ENCODE measurements around the gene ZNF749. TPM values are rescaled to one million over a fixed set of nuclear protein-coding genes. Genes with fewer than 3 reads are reported as not detected.

Gene ZNF749
- polyA plus RNA-seq, 1 of the 3 experiments (the other 2 are of a cell fraction) = 14.9 TPM

DNA sequence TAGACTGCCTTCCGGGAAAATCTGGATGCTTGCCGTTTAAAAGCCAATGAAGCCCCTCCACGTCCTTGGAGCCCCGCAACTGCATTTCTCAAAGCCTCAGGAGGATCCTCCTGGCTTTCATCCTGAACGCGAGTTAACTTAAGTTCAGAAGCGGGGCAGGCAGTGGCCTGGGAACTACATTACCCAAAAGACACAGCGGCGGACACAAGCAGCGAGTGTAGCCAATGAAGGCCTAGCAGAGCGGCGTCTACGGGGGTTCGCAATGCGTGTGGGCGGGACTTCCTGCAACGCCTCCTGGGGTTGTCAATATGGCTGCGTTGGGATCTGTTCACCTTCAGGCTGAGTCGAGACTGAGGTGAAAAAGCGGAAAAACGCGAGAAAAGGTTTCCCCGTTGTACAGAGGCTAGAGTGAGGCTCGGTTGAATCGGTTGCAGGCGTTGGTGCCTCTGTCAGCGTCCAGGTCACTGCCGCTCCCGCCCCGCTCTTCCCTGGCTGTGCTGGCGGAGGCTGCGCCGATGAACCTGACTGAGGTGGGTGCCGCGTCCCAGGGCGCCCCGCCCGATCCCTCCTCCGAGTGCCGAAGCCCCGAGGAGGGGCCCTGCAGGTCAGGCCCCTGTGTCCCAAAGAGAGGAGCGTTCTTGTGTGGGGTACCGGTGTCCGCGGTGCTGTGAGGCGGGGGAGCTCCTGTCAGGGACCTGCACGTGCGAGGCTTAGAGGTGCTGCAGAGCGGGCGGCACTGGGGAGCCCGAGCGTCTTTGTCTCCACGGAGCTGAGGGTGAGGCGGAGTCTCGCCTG lies 24.1 kb upstream of the ZNF749 start, which contains the start of gene ZNF17 (continued):
- no peak for TF ChIP-seq TCF12 (IDR thresholded peaks at IDR 0.05)
- peak; percentile 84 for TF ChIP-seq MXI1 (IDR thresholded peaks at IDR 0.05; ENCODE audit: low read depth, low read length)
- no peak for TF ChIP-seq EZH2phosphoT487 (IDR thresholded peaks at IDR 0.05; ENCODE audit: borderline replicate concordance, low read depth)
- no peak; the same call in 1 of the 2 replicates for TF ChIP-seq POLR2AphosphoS5 (IDR thresholded peaks at IDR 0.05; ENCODE audit: low read depth, low read length)
- TF ChIP-seq ELF1 (IDR thresholded peaks at IDR 0.05) = peak; percentile 43; the same call in 1 of the 2 replicates
- peak; percentile 70; the same call in 1 of the 2 replicates for TF ChIP-seq TAF1 (IDR thresholded peaks at IDR 0.05; ENCODE audit: borderline replicate concordance, low read depth, low read length)
- TF ChIP-seq YY1 (IDR thresholded peaks at IDR 0.05; ENCODE audit: low read depth) = peak; percentile 96
- TF ChIP-seq, protein P1, sequence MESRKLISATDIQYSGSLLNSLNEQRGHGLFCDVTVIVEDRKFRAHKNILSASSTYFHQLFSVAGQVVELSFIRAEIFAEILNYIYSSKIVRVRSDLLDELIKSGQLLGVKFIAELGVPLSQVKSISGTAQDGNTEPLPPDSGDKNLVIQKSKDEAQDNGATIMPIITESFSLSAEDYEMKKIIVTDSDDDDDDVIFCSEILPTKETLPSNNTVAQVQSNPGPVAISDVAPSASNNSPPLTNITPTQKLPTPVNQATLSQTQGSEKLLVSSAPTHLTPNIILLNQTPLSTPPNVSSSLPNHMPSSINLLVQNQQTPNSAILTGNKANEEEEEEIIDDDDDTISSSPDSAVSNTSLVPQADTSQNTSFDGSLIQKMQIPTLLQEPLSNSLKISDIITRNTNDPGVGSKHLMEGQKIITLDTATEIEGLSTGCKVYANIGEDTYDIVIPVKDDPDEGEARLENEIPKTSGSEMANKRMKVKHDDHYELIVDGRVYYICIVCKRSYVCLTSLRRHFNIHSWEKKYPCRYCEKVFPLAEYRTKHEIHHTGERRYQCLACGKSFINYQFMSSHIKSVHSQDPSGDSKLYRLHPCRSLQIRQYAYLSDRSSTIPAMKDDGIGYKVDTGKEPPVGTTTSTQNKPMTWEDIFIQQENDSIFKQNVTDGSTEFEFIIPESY (IDR thresholded peaks at IDR 0.05; ENCODE audit: borderline replicate concordance, low read depth) = peak; percentile 64; the same call in 1 of the 2 replicates
- TF ChIP-seq, protein P2, sequence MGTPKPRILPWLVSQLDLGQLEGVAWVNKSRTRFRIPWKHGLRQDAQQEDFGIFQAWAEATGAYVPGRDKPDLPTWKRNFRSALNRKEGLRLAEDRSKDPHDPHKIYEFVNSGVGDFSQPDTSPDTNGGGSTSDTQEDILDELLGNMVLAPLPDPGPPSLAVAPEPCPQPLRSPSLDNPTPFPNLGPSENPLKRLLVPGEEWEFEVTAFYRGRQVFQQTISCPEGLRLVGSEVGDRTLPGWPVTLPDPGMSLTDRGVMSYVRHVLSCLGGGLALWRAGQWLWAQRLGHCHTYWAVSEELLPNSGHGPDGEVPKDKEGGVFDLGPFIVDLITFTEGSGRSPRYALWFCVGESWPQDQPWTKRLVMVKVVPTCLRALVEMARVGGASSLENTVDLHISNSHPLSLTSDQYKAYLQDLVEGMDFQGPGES (IDR thresholded peaks at IDR 0.05; ENCODE audit: low read depth, low read length) = peak; percentile 59; the same call in 1 of the 2 replicates

DNA sequence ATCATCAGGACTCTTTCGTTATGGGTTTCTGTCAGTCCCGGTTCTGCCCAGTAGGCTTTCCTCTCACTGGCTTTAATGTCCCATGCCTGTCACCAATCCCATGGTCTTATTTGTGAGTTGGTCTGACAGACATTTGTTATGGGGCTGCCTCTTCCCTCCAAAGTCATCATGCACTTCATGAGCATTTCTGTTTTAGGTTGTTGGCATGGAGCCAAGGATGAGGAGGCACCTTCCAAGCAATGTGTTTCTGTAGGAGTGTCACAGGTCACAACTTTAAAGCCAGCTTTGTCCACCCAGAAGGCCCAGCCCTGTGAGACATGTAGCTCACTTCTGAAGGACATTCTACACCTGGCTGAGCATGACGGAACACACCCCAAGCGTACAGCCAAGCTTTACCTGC lies 15.7 kb upstream of the ZNF749 start:
- H3K4me3 ChIP-seq (ENCODE audit: low read depth in 2 of 2, low read length in 1 of 2) = no peak overlapping the region
- DNase-seq = no peak
- H3K9me2 ChIP-seq = no peaks in the 10 kb centered on the region
- no peak overlapping the region for H3K9ac ChIP-seq
- H2AFZ ChIP-seq (ENCODE audit: low read depth) = no peak overlapping the region
- TF ChIP-seq, protein P1 (IDR thresholded peaks at IDR 0.05; ENCODE audit: borderline replicate concordance, low read depth) = no peak
- TF ChIP-seq CHD2 (IDR thresholded peaks at IDR 0.05; ENCODE audit: low read length, partially characterized antibody) = no peak
- no peak for TF ChIP-seq POLR2AphosphoS5 (IDR thresholded peaks at IDR 0.05; ENCODE audit: low read depth, low read length)
- TF ChIP-seq GATA2 (CRISPR knock-in tag; IDR thresholded peaks at IDR 0.05) = no peak
- TF ChIP-seq, protein P3, sequence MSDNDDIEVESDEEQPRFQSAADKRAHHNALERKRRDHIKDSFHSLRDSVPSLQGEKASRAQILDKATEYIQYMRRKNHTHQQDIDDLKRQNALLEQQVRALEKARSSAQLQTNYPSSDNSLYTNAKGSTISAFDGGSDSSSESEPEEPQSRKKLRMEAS (IDR thresholded peaks at IDR 0.05; ENCODE audit: low read depth) = no peak
- no peak for TF ChIP-seq GABPA (IDR thresholded peaks at IDR 0.05; ENCODE audit: low read depth)
- no peak for TF ChIP-seq MEF2A (IDR thresholded peaks at IDR 0.05; ENCODE audit: borderline replicate concordance, low read depth)
- no peak for TF ChIP-seq TCF12 (IDR thresholded peaks at IDR 0.05)
- TF ChIP-seq FOXJ3 (CRISPR knock-in tag; IDR thresholded peaks at IDR 0.05) = no peak
- no peaks in the 10 kb centered on the region for H3K4me1 ChIP-seq (ENCODE audit: control insufficient read depth in 1 of 2, insufficient read depth in 2 of 2, low read depth in 1 of 2, low read length in 1 of 2)
- no peaks in the 10 kb centered on the region for H3K27me3 ChIP-seq (ENCODE audit: insufficient read depth)
- H3K36me3 ChIP-seq (replicated peaks in 1 of 2; ENCODE audit: control insufficient read depth in 1 of 2, insufficient read depth in 2 of 2, low read length in 1 of 2) = peaks cover 21 to 51% of the 10 kb centered on the region in 2 experiments
- H3K27ac ChIP-seq (ENCODE audit: low read depth in 2 of 2, low read length in 1 of 2) = no peak overlapping the region
- ChIA-PET CTCF (interaction anchor here (0.9 to 1.2 kb wide), 2 partner anchors 9 to 13 kb away, joined by 3 read pairs; no protein-coding TSS in a partner anchor), POLR2A (no interaction called here)
- no peaks in the 10 kb centered on the region for H3F3A ChIP-seq (replicated peaks; ENCODE audit: insufficient read depth)
- no peak overlapping the region for H3K4me2 ChIP-seq
- no peaks in the 10 kb centered on the region for H3K9me3 ChIP-seq
- WGBS (ENCODE audit: low lambda C conversion rate) = 98% methylated on average over 4 of the region's 4 CpGs
- H4K20me1 ChIP-seq (ENCODE audit: insufficient read depth) = no peaks in the 10 kb centered on the region
- peaks cover 17% of the 10 kb centered on the region; the same call in 1 of the 2 replicates for H3K79me2 ChIP-seq (ENCODE audit: insufficient read depth)

Measured in SK-N-SH (cell line).